ENCODE data around the gene NDUFB7.

The NDUFB7 gene

GRCh38 chr19:14558370-14559066 lies 13.3 kb downstream of the NDUFB7 start:
- Mint-ChIP-seq H3K4me3 (no peak overlapping the region), H3K9me3 (no peaks in the 10 kb centered on the region), H3K36me3 (ENCODE audit: low read depth) (peaks cover 4% of the 10 kb centered on the region), H3K27ac (peak overlapping the region; percentile 51), H3K4me1 (peaks cover 55% of the 10 kb centered on the region), H3K27me3 (ENCODE audit: low read depth, poor library complexity) (peaks cover 3% of the 10 kb centered on the region)
- no peak for TF ChIP-seq CTCF (IDR thresholded peaks at IDR 0.05)
- no peak for DNase-seq

- Mint-ChIP-seq H3K27me3 (ENCODE audit: low read depth, poor library complexity) (peaks cover 3% of the 10 kb centered on the region), H3K36me3 (ENCODE audit: low read depth) (peaks cover 4% of the 10 kb centered on the region), H3K4me1 (peaks cover 71% of the 10 kb centered on the region), H3K4me3 (no peak overlapping the region), H3K27ac (no peak overlapping the region), H3K9me3 (no peaks in the 10 kb centered on the region)
- peak; percentile 82 for DNase-seq
- peak; percentile 97 for TF ChIP-seq CTCF (IDR thresholded peaks at IDR 0.05)
These were observed 15.1 kb downstream of the NDUFB7 start for GRCh38 chr19:14556662-14557188.

- Mint-ChIP-seq H3K27ac (peak overlapping the region; percentile 68), H3K27me3 (ENCODE audit: low read depth, poor library complexity) (peaks cover 3% of the 10 kb centered on the region)
These were observed 15.8 kb downstream of the NDUFB7 start for GRCh38 chr19:14555918-14556661.

GRCh38 chr19:14554382-14554812 lies 17.5 kb downstream of the NDUFB7 start:
- Mint-ChIP-seq H3K27me3 (ENCODE audit: low read depth, poor library complexity) (peaks cover 3% of the 10 kb centered on the region), H3K4me1 (peaks cover 78% of the 10 kb centered on the region), H3K27ac (peak overlapping the region; percentile 82), H3K4me3 (no peak overlapping the region), H3K9me3 (no peaks in the 10 kb centered on the region), H3K36me3 (ENCODE audit: low read depth) (peaks cover 10% of the 10 kb centered on the region)
- no peak for DNase-seq
- TF ChIP-seq CTCF (IDR thresholded peaks at IDR 0.05): no peak

More at GRCh38 chr19:14555918-14556661, 15.8 kb downstream of the NDUFB7 start:
- Mint-ChIP-seq H3K36me3 (ENCODE audit: low read depth) (peaks cover 4% of the 10 kb centered on the region), H3K4me3 (peak overlapping the region; percentile 18), H3K9me3 (no peaks in the 10 kb centered on the region), H3K4me1 (peaks cover 73% of the 10 kb centered on the region)
- DNase-seq: no peak
- no peak for TF ChIP-seq CTCF (IDR thresholded peaks at IDR 0.05)

- peaks cover 10% of the 10 kb centered on the region for H3K36me3 Mint-ChIP-seq (ENCODE audit: low read depth)
- H3K27me3 Mint-ChIP-seq (ENCODE audit: low read depth, poor library complexity): peaks cover 3% of the 10 kb centered on the region
- no peak for DNase-seq
- peaks cover 73% of the 10 kb centered on the region for H3K4me1 Mint-ChIP-seq
- H3K4me3 Mint-ChIP-seq: no peak overlapping the region
- peak overlapping the region; percentile 73 for H3K27ac Mint-ChIP-seq
- H3K9me3 Mint-ChIP-seq: no peaks in the 10 kb centered on the region
- no peak for TF ChIP-seq CTCF (IDR thresholded peaks at IDR 0.05)
These were observed 18.0 kb downstream of the NDUFB7 start for GRCh38 chr19:14553939-14554243.
